CD14-positive monocyte (primary cell): ENCODE results near the gene MICAL1. TPM values are rescaled to one million over a fixed set of nuclear protein-coding genes. Genes with fewer than 3 reads are reported as not detected.
A peak's percentile ranks its signal among the peaks of the same experiment; 100 is the strongest.

Source experiments
- DNase-seq, 3 donors: peaks; one replicate each; pipeline ENCODE4 v3.0.0-alpha.2; 2011 to 2022
- H2AFZ ChIP-seq: 2 replicates; pipeline ENCODE4 v1.6.0; 2012; ENCODE audit warnings: mild to moderate bottlenecking, low read depth, low read length, inconsistent platforms; ENCODE audit not compliant: insufficient read depth, poor library complexity, severe bottlenecking
- H3K27ac ChIP-seq, 2 donors: 1 replicate in 1 of 2; 2 replicates in 1 of 2; pipeline ENCODE4 v1.5.1; 2012 to 2013; ENCODE audit warnings: low read length in 2 of 2, control low read depth in 1 of 2, inconsistent platforms in 1 of 2, low read depth in 1 of 2, mild to moderate bottlenecking in 1 of 2
- H3K27me3 ChIP-seq, 2 donors: one replicate each; pipeline versions ENCODE4 v1.6.0 to v1.6.1; 2011 to 2013; ENCODE audit warnings: low read length in 2 of 2; ENCODE audit not compliant: control insufficient read depth in 2 of 2, insufficient read depth in 2 of 2
- H3K36me3 ChIP-seq, 2 donors: replicated peaks in 1 of 2; 1 replicate in 1 of 2; 2 replicates in 1 of 2; pipeline versions ENCODE4 v1.5.1 to v1.6.1; 2012 to 2013; ENCODE audit warnings: low read length in 2 of 2, control low read depth in 1 of 2, inconsistent platforms in 1 of 2, mild to moderate bottlenecking in 1 of 2; ENCODE audit not compliant: insufficient read depth in 2 of 2, control insufficient read depth in 1 of 2
- H3K4me1 ChIP-seq, 2 donors: 1 replicate in 1 of 2; 2 replicates in 1 of 2; pipeline versions ENCODE4 v1.5.1 to v1.6.1; 2012 to 2013; ENCODE audit warnings: low read length in 2 of 2, control low read depth in 1 of 2, inconsistent platforms in 1 of 2, mild to moderate bottlenecking in 1 of 2, moderate library complexity in 1 of 2; ENCODE audit not compliant: insufficient read depth in 2 of 2, control insufficient read depth in 1 of 2
- H3K4me2 ChIP-seq: replicated peaks from 2 replicates; pipeline ENCODE3; 2012; ENCODE audit warnings: low read length, moderate library complexity, mild to moderate bottlenecking; ENCODE audit not compliant: poor library complexity, severe bottlenecking; ENCODE audit errors: extremely low read depth
- H3K4me3 ChIP-seq, 3 experiments: fragments of 200-600 bp in 1 of 3; sonication (generic) in 1 of 3; replicated peaks in 1 of 3; 1 replicate in 2 of 3; 2 replicates in 1 of 3; pipeline ENCODE4 v1.5.1; 2011 to 2013; ENCODE audit warnings: low read length in 3 of 3, mild to moderate bottlenecking in 3 of 3, control low read depth in 2 of 3, low read depth in 2 of 3, inconsistent platforms in 1 of 3, moderate library complexity in 1 of 3
- H3K79me2 ChIP-seq: 2 replicates; pipeline ENCODE4 v1.6.0; 2012; ENCODE audit warnings: mild to moderate bottlenecking, control low read depth, inconsistent platforms, low read length, moderate library complexity; ENCODE audit not compliant: insufficient read depth
- H3K9ac ChIP-seq: 2 replicates; pipeline ENCODE4 v1.6.0; 2017; ENCODE audit warnings: low read length, mild to moderate bottlenecking; ENCODE audit not compliant: insufficient read depth, poor library complexity, severe bottlenecking
- H3K9me3 ChIP-seq, 2 donors: replicated peaks in 1 of 2; 1 replicate in 1 of 2; 2 replicates in 1 of 2; pipeline versions ENCODE4 v1.5.1 to v1.6.1; 2012 to 2013; ENCODE audit warnings: low read length in 2 of 2, control low read depth in 1 of 2; ENCODE audit not compliant: control insufficient read depth in 1 of 2, insufficient read depth in 1 of 2
- H4K20me1 ChIP-seq: 2 replicates; pipeline ENCODE4 v1.6.0; 2012; ENCODE audit warnings: mild to moderate bottlenecking, low read length, control low read depth, moderate library complexity; ENCODE audit not compliant: insufficient read depth
- H3K27ac Mint-ChIP-seq, 7 donors: one replicate each; pipeline ENCODE4 v1.8.0; 2020; ENCODE audit warnings: mild to moderate bottlenecking in 7 of 7, mixed read lengths in 7 of 7, moderate library complexity in 6 of 7, inconsistent platforms in 2 of 7
- H3K27me3 Mint-ChIP-seq, 3 donors: one replicate each; pipeline ENCODE4 v1.8.0; 2021 to 2022; ENCODE audit warnings: low read depth in 3 of 3, mild to moderate bottlenecking in 3 of 3, mixed read lengths in 3 of 3, moderate library complexity in 3 of 3, inconsistent platforms in 1 of 3
- H3K36me3 Mint-ChIP-seq, 2 donors: one replicate each; pipeline ENCODE4 v1.8.0; 2020; ENCODE audit warnings: mixed read lengths in 2 of 2, inconsistent platforms in 1 of 2, mild to moderate bottlenecking in 1 of 2
- H3K4me1 Mint-ChIP-seq: one replicate; pipeline ENCODE4 v1.8.0; 2020; ENCODE audit warnings: mild to moderate bottlenecking, mixed read lengths
- H3K4me3 Mint-ChIP-seq, 2 donors: one replicate each; pipeline ENCODE4 v1.8.0; 2020; ENCODE audit warnings: mild to moderate bottlenecking in 2 of 2, mixed read lengths in 2 of 2, moderate library complexity in 1 of 2
- H3K9me3 Mint-ChIP-seq, 7 donors: one replicate each; pipeline ENCODE4 v1.8.0; 2020 to 2022; ENCODE audit warnings: mixed read lengths in 7 of 7, mild to moderate bottlenecking in 6 of 7, moderate library complexity in 6 of 7, inconsistent platforms in 2 of 7
- WGBS: methylation state at CpG from one replicate; pipeline ENCODE4 v1.1.5; 2013; ENCODE audit warnings: missing lambda C conversion rate; ENCODE audit not compliant: insufficient coverage; 5-methylcytosine and 5-hydroxymethylcytosine counted together
- intact Hi-C, 2 donors: fragments of 100-400 bp; cut with micrococcal nuclease; formaldehyde crosslinking; loops; one replicate each; pipeline versions ENCODE4 v1.15.0 to v1.15.1; 2023
- polyA plus RNA-seq, 3 donors: library from polyadenylated mRNA; depleted of rRNA in 1 of 3; unstranded in 2 of 3; stranded (reverse) in 1 of 3; fragments of 300-500 nt in 2 of 3; fragments of >200 nt in 1 of 3; fragmentation: Illumina TruSeq in 2 of 3; gene quantifications; 1 replicate in 2 of 3; 2 replicates in 1 of 3; pipeline ENCODE4 v1.2.3, GENCODE V29; 2012 to 2021
- TF ChIP-seq, protein P1 (sequence below): fragments of 200-600 bp; IDR thresholded peaks from one replicate; pipeline ENCODE4 v1.8.0; 2022; ENCODE audit warnings: antibody characterized with exemption, mild to moderate bottlenecking

MICAL1 gene
- polyA plus RNA-seq, 3 donors, result 7.5 to 227 (median 13.2) TPM

DNA sequence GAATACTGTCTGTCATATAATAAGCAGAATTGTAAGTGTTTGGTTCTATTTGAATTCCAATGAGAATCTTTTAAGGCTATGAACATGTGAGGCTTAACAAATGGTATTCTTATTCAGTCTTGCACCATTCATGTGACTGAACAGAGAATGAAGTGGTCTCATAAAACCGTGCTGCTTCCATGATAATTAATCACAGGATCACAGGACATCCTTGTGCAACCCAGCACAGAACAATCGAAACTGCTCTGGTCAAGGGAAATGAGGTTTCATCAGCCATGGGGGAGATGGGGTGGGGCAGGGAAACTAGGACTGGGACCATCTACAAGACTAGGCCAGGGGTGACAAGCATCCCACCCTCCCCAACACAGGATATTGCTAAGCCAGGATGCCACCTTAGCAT lies 21.1 kb downstream of the MICAL1 start:
- Mint-ChIP-seq H3K4me3 (no peak overlapping the region), H3K27me3 (peaks cover under 1 to 6% (median 5%) of the 10 kb centered on the region in 3 donors), H3K4me1 (peaks cover 13% of the 10 kb centered on the region), H3K36me3 (no peaks in the 10 kb centered on the region), H3K9me3 (no peaks in the 10 kb centered on the region), H3K27ac (no peak overlapping the region)
- Histone ChIP-seq H3K9ac (no peak overlapping the region), H3K4me3 (no peak overlapping the region), H4K20me1 (no peaks in the 10 kb centered on the region), H3K4me1 (peaks cover 3 to 7% of the 10 kb centered on the region in 2 donors), H3K79me2 (no peaks in the 10 kb centered on the region), H3K4me2 (no peak overlapping the region), H3K27me3 (peaks cover 0 to 3% of the 10 kb centered on the region in 2 donors), H2AFZ (no peak overlapping the region), H3K36me3 (no peaks in the 10 kb centered on the region), H3K9me3 (no peaks in the 10 kb centered on the region), H3K27ac (no peak overlapping the region)
- DNase-seq, result peak in 1 of 3 donors; percentile 43
- no CpG with 5 or more reads among the region's 2 CpGs for WGBS
- intact Hi-C loops, result no loop called here
- TF ChIP-seq, protein P1, sequence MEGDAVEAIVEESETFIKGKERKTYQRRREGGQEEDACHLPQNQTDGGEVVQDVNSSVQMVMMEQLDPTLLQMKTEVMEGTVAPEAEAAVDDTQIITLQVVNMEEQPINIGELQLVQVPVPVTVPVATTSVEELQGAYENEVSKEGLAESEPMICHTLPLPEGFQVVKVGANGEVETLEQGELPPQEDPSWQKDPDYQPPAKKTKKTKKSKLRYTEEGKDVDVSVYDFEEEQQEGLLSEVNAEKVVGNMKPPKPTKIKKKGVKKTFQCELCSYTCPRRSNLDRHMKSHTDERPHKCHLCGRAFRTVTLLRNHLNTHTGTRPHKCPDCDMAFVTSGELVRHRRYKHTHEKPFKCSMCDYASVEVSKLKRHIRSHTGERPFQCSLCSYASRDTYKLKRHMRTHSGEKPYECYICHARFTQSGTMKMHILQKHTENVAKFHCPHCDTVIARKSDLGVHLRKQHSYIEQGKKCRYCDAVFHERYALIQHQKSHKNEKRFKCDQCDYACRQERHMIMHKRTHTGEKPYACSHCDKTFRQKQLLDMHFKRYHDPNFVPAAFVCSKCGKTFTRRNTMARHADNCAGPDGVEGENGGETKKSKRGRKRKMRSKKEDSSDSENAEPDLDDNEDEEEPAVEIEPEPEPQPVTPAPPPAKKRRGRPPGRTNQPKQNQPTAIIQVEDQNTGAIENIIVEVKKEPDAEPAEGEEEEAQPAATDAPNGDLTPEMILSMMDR, result no peak

DNA sequence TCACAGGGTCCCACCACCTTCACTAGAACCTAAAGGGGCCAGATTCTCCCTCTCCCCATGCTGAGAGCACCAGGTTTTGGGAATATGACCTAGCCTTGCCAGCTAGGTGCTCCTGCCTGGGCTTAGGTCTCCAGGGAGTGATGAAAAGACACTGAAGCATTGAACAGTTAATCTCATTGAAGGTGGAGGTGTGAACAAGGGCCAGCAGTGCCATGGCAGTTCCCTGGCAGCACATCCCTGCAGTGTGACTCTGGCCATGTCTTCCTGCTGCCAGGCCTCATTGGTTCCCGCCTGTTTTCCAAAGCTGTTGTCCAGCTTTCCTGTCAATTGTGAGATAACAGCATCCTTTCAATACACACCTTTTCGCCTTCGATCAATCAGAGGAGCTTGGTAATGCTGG lies 26.1 kb downstream of the MICAL1 start:
- Histone ChIP-seq H3K79me2 (no peaks in the 10 kb centered on the region), H3K4me1 (no peaks in the 10 kb centered on the region), H3K36me3 (no peaks in the 10 kb centered on the region), H4K20me1 (no peaks in the 10 kb centered on the region), H3K27me3 (no peaks in the 10 kb centered on the region), H3K4me3 (no peak overlapping the region), H3K4me2 (no peak overlapping the region), H2AFZ (no peak overlapping the region), H3K9ac (no peak overlapping the region), H3K27ac (no peak overlapping the region), H3K9me3 (no peaks in the 10 kb centered on the region)
- Mint-ChIP-seq H3K4me3 (no peak overlapping the region), H3K27me3 (peaks cover 0 to 6% (median 2%) of the 10 kb centered on the region in 3 donors), H3K27ac (no peak overlapping the region), H3K9me3 (no peaks in the 10 kb centered on the region), H3K36me3 (no peaks in the 10 kb centered on the region), H3K4me1 (peaks cover 4% of the 10 kb centered on the region)
- TF ChIP-seq, protein P1, result no peak
- WGBS, result 100% methylated on average over 3 of the region's 3 CpGs
- no peak for DNase-seq
- intact Hi-C loops, result no loop called here
